Jurkat, Clone E6-1 (cell line): Measurements from ENCODE around the gene BARHL1.

Experiments used
- DNase-seq: peaks from one replicate; pipeline ENCODE4 v3.0.0-alpha.2; 2011; ENCODE audit warnings: low read depth, low spot score
- H3K4me3 ChIP-seq: 2 replicates; pipeline ENCODE4 v1.5.1; 2011; ENCODE audit warnings: mild to moderate bottlenecking, low read length, control low read depth, moderate library complexity

Gene BARHL1

GRCh38 chr9:132600326-132600984 is 18.0 kb downstream of the BARHL1 start:
- DNase-seq, result no peak
- no peak overlapping the region for H3K4me3 ChIP-seq

DNA sequence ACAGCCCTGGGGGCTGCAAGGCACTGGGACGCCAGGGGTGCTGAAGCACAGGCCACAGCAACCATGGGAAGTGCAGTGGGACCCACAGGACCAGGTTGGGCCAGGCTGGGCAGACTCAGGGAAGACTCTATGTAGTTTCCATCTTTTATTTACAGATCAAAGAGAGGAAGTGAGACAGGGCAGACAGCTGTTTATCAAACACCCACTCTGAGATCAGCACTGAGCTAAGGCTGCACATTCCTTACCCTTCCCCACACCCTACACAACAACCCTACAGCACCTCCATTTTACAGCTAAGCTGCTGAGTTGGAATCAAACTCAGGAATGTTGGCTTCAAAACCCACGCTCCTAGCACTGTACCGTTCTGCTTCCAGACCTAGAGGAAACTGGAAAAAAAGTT is 19.8 kb downstream of the BARHL1 start:
- peak; percentile 11 for DNase-seq
- H3K4me3 ChIP-seq, result no peak overlapping the region

DNA sequence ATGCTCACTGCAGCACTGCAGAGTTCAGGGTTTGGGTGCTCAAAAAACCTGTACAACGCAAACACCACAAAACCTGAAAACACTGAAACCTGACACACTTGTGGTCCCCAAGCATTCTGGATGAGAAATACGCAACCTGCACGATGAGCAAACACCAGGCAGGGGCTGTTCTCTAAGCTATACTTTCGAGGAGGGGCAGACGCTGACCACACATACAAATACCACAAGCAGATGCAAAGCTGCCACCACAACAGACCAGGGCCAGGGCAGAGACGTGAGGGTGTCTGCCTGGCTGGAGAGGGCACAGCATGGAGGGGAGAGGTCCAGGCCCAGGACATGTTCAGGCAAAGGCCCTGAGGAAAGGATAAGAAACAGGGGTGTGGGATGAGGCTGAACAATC is 23.0 kb downstream of the BARHL1 start:
- DNase-seq, result no peak
- H3K4me3 ChIP-seq, result no peak overlapping the region

GRCh38 chr9:132606066-132606465 is 23.7 kb downstream of the BARHL1 start:
- H3K4me3 ChIP-seq, result no peak overlapping the region
- DNase-seq, result no peak

GRCh38 chr9:132609184-132609583 is 26.8 kb downstream of the BARHL1 start:
- H3K4me3 ChIP-seq, result no peak overlapping the region
- no peak for DNase-seq

- H3K4me3 ChIP-seq, result no peak overlapping the region
- no peak for DNase-seq
These were observed 27.4 kb downstream of the BARHL1 start for GRCh38 chr9:132609829-132610228.

DNA sequence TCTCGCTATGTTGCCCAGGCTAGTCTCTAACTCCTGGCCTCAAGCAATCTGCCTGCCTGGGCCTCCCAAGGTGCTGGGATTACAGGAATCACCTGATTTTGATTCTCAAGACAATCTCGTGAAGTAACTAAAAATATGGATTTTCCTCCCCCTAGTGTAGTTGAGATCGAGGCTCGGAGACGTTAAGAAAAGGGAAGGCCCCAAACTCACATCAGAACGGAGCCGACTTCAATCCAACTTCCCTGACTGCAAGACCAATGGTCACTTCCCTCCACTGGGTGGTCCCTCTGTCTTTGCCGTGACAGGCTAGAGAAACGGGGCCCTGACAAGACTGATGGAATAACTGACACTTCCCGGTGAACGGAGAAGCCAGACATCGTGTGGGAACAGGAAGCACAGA is 28.3 kb downstream of the BARHL1 start:
- no peak for DNase-seq
- no peak overlapping the region for H3K4me3 ChIP-seq

GRCh38 chr9:132614324-132614723 is 31.9 kb downstream of the BARHL1 start:
- no peak for DNase-seq
- no peak overlapping the region for H3K4me3 ChIP-seq

- DNase-seq, result no peak
- no peak overlapping the region for H3K4me3 ChIP-seq
These were observed 33.4 kb downstream of the BARHL1 start for GRCh38 chr9:132615774-132616173.

DNA sequence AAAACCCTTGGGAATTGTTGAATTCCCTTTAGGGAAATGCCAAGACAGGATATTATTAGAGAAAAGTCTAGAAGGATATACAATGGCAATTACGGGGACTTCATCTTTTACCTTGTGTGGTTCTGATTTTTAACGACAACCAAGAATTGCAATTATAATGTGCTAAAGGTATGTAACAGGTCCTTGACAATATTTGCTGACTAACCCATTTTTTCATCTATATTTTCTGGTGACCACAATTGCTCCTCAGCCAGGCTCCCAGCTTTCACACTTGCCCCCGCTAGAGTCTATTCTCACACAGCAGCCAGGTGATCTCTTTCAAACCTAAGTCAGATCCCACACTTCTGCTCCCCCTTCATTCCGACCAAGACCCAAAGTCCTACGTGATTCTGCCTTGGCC is 34.3 kb downstream of the BARHL1 start:
- no peak for DNase-seq
- H3K4me3 ChIP-seq, result no peak overlapping the region

DNA sequence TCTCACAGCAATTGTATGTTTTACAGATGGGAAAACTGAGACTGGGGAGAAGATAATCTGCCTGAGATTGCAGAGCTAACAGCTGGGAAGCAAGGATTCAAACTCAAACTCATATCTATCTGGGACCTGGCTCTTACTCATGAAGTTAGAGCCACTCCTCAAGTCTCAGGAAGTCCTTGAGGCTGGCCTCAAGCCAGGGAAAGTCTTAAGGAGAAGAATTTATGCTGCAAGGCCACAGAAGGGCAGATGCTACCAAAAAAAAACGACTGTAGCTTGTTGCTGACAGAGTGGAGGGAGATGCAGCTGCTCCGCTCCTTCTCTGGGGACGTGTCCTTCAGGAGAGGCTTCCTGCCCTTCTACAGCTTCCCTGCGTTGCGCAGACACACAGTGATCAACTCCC is 39.8 kb downstream of the BARHL1 start:
- DNase-seq, result no peak
- H3K4me3 ChIP-seq, result no peak overlapping the region

GRCh38 chr9:132626285-132626684 is 43.9 kb downstream of the BARHL1 start:
- no peak for DNase-seq
- no peak overlapping the region for H3K4me3 ChIP-seq

- H3K4me3 ChIP-seq, result no peak overlapping the region
- no peak for DNase-seq
These were observed 44.7 kb downstream of the BARHL1 start for GRCh38 chr9:132627106-132627505.

DNA sequence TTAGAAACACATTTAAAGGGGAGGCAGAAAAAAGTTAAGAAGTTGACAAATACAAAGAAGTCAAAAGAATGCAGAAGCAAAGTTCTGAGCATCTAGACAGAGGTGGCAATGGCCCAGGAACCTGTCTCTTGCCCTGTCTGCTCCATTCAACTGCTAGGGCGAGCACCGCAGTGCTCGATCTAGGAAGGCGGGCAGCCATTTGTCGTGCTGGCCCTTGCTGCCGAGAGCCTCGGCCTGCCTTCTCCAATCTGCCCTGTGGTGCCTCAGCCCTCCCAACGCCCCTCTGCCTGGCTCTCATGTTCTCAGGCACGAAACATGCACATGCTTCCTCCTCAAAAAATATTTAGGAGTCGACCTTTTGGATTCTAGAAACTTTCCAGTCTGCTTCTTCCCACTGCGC is 45.2 kb downstream of the BARHL1 start:
- no peak overlapping the region for H3K4me3 ChIP-seq
- no peak for DNase-seq

DNA sequence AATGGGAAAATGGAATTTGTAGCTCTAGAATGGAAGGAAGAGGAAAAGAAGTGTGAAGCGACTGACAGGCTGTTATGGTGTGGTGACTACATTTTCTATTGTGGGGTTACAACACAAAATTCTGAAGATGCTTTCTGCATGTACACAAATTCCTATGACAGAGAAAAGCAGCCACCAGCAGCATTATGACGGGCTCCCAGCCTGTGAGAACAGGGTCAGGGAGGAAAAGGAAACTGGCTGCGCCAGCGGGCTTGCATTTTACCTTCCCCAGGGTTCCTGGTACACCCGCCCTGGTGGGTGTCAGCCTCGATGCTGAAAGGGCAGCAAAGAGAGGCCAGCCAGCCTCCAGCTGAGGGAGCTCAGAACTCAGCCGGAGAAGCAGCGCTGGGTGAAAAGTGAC is 46.3 kb downstream of the BARHL1 start:
- no peak for DNase-seq
- no peak overlapping the region for H3K4me3 ChIP-seq

GRCh38 chr9:132630116-132630515 is 47.7 kb downstream of the BARHL1 start:
- no peak for DNase-seq
- no peak overlapping the region for H3K4me3 ChIP-seq

DNA sequence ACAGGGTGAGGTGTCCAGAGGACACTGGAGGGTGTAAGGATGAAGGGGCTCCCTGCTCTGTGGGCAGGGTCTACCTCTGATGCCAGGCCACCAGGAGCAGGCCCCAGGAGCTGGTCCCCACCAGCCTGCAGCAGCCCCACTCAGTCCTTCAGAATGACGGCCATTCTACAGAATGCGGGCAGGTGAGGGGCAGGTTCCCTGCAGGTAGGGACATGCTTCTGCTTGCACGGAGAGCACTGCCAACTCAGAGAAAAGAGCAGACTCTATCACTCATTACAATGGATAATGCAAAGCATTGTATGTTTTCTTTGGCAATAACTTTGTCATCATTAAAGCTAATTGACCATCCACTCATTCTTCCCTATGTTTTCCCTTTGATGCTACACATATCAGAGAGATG is 48.4 kb downstream of the BARHL1 start:
- no peak for DNase-seq
- no peak overlapping the region for H3K4me3 ChIP-seq

- H3K4me3 ChIP-seq, result no peak overlapping the region
- no peak for DNase-seq
These were observed 48.9 kb downstream of the BARHL1 start for GRCh38 chr9:132631280-132631679.

DNA sequence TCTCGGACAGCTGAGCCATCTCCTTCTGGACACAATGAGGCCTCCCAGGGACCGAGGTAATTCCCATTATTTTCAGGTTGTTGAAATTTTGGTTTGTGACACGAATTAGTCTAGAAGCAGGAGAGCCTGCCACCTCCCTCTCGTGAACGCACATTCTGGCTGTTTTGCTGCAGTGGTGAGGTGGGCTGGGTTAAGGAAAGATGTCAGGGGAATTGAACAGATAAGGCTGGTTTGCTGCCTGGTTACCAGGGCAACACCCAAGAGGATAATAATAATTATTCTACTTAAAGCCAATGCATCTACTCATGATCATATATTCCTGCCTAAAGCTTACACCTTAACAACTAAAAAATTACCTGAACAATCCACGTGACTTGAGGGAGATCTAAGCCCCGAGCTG is 49.3 kb downstream of the BARHL1 start:
- no peak overlapping the region for H3K4me3 ChIP-seq
- DNase-seq, result no peak

DNA sequence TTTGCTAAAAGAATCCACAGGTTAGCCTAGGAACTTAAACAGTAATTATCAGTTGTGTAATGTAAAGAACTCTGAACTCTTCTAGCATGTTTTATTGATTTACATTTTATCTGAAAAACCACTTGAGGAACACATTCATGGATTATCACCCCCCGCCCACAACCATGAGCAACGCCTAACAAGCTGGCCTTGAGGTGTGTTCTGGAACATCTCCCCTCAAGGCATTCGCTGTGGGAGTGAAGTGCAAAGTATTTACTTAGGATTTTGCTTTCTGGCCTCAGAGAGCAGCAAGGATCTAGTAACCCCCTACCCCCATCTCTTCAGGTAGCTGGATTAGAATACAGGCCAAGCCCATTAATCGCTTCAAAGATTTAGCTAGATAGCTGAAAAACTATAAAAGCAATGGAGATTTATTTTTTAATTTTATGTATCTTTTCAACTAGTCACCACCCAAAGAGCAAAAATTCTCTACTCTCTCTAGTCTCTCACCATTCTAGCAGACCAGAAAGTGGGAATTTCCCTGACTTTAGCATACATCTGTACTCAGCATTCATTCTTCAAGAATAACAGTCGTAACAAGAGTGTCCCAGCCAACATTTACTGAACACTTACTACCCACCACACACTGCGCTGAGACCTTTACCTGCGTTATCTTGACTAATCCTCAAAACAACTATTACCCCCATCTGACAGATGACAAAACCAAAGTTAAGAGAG is 50.2 kb downstream of the BARHL1 start:
- DNase-seq, result no peak

GRCh38 chr9:132634327-132634726 is 51.9 kb downstream of the BARHL1 start:
- no peak for DNase-seq
- H3K4me3 ChIP-seq, result no peak overlapping the region

More for the DNA sequence above, 50.2 kb downstream of the BARHL1 start:
- no peak overlapping the region for H3K4me3 ChIP-seq
